ENCODE data around the gene CASZ1. TPM values are rescaled to one million over a fixed set of nuclear protein-coding genes. Genes with fewer than 3 reads are reported as not detected.

CASZ1 gene
- total RNA-seq, 1 experiment from 2014 or later: 11.7 TPM

DNA sequence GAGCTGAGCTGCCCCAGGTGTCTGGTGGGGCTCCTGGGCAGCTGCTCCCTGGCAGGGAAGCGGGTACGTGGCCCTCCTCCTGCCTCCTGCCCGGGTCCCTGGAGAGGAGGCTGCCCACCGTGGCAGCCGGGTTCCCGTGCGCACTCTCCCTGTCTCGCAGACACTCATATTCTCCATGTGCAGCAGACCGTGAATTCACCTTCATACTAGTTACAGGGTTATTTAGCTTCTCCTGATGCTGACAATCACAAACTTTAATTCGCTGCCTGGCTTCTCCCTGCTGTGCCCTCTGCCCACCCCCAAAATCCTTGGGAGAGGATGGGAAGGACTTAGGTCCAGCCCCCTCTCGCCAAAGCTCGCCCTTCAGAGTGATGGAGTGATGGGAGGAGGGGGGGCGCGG is 95.3 kb downstream of the CASZ1 start (continued):
- TF ChIP-seq CREM (CRISPR knock-in tag; IDR thresholded peaks at IDR 0.05) (no peak), NR1H2 (CRISPR knock-in tag; IDR thresholded peaks at IDR 0.05) (no peak)
- TF ChIP-seq, protein P1, sequence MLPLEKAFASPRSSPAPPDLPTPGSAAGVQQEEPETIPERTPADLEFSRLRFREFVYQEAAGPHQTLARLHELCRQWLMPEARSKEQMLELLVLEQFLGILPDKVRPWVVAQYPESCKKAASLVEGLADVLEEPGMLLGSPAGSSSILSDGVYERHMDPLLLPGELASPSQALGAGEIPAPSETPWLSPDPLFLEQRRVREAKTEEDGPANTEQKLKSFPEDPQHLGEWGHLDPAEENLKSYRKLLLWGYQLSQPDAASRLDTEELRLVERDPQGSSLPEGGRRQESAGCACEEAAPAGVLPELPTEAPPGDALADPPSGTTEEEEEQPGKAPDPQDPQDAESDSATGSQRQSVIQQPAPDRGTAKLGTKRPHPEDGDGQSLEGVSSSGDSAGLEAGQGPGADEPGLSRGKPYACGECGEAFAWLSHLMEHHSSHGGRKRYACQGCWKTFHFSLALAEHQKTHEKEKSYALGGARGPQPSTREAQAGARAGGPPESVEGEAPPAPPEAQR (CRISPR knock-in tag; IDR thresholded peaks at IDR 0.05): no peak

DNA sequence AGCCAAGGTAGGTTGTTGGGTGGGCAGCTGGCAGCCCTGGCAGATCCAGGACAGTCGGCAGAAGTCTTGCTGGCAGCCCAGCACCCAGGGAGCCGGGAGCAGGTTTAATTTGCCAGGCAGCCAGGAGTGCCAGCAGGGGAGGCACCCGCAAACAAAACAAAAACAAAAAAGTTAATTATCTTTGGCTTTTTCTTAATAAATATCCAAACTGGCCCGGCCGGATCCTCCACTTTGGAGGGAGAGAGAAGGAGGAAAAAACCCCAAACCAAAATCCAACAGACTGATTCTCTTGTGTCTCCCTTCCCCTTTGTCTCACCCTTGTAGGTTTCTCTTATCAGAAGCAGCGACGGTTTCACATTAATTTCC is 97.0 kb downstream of the CASZ1 start:
- Mint-ChIP-seq H3K27ac (peak overlapping the region; percentile 5; the same call in 1 of the 2 replicates), H3K27me3 (ENCODE audit: low read depth) (peaks cover 28% of the 10 kb centered on the region), H3K9me3 (no peaks in the 10 kb centered on the region), H3K36me3 (no peaks in the 10 kb centered on the region), H3K4me3 (no peak overlapping the region), H3K4me1 (peaks cover 24% of the 10 kb centered on the region)
- ChIA-PET POLR2A (no interaction called here), CTCF (no interaction called here)
- TF ChIP-seq ZNF416 (CRISPR knock-in tag; IDR thresholded peaks at IDR 0.05) (no peak), ZBTB21 (CRISPR knock-in tag; IDR thresholded peaks at IDR 0.05; ENCODE audit: borderline replicate concordance) (no peak), RORB (CRISPR knock-in tag; IDR thresholded peaks at IDR 0.05) (no peak), JAZF1 (CRISPR knock-in tag; IDR thresholded peaks at IDR 0.05) (no peak)
- TF ChIP-seq, protein P2, sequence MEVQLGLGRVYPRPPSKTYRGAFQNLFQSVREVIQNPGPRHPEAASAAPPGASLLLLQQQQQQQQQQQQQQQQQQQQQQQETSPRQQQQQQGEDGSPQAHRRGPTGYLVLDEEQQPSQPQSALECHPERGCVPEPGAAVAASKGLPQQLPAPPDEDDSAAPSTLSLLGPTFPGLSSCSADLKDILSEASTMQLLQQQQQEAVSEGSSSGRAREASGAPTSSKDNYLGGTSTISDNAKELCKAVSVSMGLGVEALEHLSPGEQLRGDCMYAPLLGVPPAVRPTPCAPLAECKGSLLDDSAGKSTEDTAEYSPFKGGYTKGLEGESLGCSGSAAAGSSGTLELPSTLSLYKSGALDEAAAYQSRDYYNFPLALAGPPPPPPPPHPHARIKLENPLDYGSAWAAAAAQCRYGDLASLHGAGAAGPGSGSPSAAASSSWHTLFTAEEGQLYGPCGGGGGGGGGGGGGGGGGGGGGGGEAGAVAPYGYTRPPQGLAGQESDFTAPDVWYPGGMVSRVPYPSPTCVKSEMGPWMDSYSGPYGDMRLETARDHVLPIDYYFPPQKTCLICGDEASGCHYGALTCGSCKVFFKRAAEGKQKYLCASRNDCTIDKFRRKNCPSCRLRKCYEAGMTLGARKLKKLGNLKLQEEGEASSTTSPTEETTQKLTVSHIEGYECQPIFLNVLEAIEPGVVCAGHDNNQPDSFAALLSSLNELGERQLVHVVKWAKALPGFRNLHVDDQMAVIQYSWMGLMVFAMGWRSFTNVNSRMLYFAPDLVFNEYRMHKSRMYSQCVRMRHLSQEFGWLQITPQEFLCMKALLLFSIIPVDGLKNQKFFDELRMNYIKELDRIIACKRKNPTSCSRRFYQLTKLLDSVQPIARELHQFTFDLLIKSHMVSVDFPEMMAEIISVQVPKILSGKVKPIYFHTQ (CRISPR knock-in tag; IDR thresholded peaks at IDR 0.05): no peak
- ATAC-seq (no peak), DNase-seq (ENCODE audit: low spot score) (no peak)

DNA sequence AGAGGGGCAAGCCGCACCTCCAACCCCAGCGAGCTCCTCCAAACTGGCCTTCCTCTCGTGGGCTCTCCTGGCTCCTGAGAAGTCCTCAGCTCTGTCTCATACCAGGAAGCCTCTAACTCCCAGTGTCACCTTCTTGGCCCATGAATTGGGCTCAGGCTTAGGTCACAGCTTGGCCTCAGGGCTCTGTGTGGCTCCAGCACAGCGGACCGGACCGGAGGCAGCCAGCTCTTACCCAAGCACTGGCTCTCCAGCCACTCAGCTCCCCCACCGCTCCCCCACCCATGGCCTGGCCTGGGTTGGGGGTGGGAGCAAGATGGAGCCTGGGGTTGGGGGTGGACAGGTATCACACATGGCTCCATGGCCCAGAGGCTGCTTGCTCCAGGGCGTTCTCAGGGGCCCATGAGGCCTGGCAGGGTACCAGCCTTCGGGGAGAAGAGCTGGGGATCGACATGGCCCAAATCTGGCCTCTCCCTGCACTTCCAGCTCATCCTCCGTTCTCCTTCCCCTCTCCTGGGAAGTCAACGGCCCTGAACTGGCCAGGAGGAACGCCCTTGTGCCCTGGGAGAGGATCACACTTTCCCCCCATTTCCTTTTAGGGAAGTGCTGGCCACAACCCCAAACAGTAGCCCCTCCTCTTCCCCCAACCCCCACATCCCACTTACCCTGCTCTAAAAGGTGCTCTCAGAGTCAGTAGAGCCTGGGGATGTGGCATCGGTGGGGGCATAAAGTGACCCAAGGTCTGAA is 97.5 kb downstream of the CASZ1 start:
- H3K4me1 Mint-ChIP-seq: peaks cover 20% of the 10 kb centered on the region
- DNase-seq (ENCODE audit: low spot score) (no peak), ATAC-seq (peak; percentile 6; the same call in 1 of the 2 replicates)
- ChIA-PET POLR2A (no interaction called here), CTCF (no interaction called here)
- H3K4me3 Mint-ChIP-seq: no peak overlapping the region
- H3K9me3 Mint-ChIP-seq: no peaks in the 10 kb centered on the region
- H3K36me3 Mint-ChIP-seq: no peaks in the 10 kb centered on the region
- H3K27ac Mint-ChIP-seq: no peak overlapping the region
- peaks cover 26% of the 10 kb centered on the region for H3K27me3 Mint-ChIP-seq (ENCODE audit: low read depth)
- TF ChIP-seq OVOL2 (CRISPR knock-in tag; IDR thresholded peaks at IDR 0.05; ENCODE audit: borderline replicate concordance) (no peak), TCF7 (CRISPR knock-in tag; IDR thresholded peaks at IDR 0.05; ENCODE audit: low read depth) (no peak), SP1 (CRISPR knock-in tag; conservative IDR thresholded peaks at IDR 0.05) (no peak), MXD4 (CRISPR knock-in tag; IDR thresholded peaks at IDR 0.05; ENCODE audit: borderline replicate concordance) (no peak), TEAD1 (CRISPR knock-in tag; IDR thresholded peaks at IDR 0.05) (no peak), GTF2I (CRISPR knock-in tag; conservative IDR thresholded peaks at IDR 0.05) (no peak), ZBTB21 (CRISPR knock-in tag; IDR thresholded peaks at IDR 0.05; ENCODE audit: borderline replicate concordance) (no peak), IRF2 (CRISPR knock-in tag; IDR thresholded peaks at IDR 0.05; ENCODE audit: borderline replicate concordance, low read depth) (no peak), ZNF219 (CRISPR knock-in tag; IDR thresholded peaks at IDR 0.05; ENCODE audit: borderline replicate concordance) (no peak), SMAD4 (CRISPR knock-in tag; IDR thresholded peaks at IDR 0.05) (no peak), RELA (CRISPR knock-in tag; IDR thresholded peaks at IDR 0.05; ENCODE audit: borderline replicate concordance) (no peak)
- TF ChIP-seq, protein P3, sequence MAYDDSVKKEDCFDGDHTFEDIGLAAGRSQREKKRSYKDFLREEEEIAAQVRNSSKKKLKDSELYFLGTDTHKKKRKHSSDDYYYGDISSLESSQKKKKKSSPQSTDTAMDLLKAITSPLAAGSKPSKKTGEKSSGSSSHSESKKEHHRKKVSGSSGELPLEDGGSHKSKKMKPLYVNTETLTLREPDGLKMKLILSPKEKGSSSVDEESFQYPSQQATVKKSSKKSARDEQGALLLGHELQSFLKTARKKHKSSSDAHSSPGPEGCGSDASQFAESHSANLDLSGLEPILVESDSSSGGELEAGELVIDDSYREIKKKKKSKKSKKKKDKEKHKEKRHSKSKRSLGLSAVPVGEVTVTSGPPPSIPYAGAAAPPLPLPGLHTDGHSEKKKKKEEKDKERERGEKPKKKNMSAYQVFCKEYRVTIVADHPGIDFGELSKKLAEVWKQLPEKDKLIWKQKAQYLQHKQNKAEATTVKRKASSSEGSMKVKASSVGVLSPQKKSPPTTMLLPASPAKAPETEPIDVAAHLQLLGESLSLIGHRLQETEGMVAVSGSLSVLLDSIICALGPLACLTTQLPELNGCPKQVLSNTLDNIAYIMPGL (CRISPR knock-in tag; IDR thresholded peaks at IDR 0.05): no peak
- TF ChIP-seq, protein P1 (CRISPR knock-in tag; IDR thresholded peaks at IDR 0.05): no peak
- TF ChIP-seq, protein P4, sequence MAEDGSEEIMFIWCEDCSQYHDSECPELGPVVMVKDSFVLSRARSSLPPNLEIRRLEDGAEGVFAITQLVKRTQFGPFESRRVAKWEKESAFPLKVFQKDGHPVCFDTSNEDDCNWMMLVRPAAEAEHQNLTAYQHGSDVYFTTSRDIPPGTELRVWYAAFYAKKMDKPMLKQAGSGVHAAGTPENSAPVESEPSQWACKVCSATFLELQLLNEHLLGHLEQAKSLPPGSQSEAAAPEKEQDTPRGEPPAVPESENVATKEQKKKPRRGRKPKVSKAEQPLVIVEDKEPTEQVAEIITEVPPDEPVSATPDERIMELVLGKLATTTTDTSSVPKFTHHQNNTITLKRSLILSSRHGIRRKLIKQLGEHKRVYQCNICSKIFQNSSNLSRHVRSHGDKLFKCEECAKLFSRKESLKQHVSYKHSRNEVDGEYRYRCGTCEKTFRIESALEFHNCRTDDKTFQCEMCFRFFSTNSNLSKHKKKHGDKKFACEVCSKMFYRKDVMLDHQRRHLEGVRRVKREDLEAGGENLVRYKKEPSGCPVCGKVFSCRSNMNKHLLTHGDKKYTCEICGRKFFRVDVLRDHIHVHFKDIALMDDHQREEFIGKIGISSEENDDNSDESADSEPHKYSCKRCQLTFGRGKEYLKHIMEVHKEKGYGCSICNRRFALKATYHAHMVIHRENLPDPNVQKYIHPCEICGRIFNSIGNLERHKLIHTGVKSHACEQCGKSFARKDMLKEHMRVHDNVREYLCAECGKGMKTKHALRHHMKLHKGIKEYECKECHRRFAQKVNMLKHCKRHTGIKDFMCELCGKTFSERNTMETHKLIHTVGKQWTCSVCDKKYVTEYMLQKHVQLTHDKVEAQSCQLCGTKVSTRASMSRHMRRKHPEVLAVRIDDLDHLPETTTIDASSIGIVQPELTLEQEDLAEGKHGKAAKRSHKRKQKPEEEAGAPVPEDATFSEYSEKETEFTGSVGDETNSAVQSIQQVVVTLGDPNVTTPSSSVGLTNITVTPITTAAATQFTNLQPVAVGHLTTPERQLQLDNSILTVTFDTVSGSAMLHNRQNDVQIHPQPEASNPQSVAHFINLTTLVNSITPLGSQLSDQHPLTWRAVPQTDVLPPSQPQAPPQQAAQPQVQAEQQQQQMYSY (CRISPR knock-in tag; IDR thresholded peaks at IDR 0.05): no peak

Measured in WTC11 (cell line).